Measurements from ENCODE around the gene ANKRD13C.

ANKRD13C gene

DNA sequence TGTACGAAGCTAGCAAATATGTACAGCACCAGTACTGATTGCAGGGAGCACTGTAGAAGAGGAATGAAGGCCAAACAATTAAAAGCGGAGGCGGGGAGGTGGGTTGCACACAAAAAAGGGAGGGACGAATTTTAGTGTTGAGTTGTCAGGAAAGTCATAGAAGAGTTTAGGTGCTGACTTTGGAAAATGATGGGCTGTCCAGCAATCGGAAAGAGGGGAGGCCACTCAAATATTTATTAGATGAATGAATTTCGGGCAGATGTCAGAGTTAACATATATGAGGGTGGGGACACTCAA is 537 bp upstream of the ANKRD13C start (continued):
- TF ChIP-seq, protein P1, sequence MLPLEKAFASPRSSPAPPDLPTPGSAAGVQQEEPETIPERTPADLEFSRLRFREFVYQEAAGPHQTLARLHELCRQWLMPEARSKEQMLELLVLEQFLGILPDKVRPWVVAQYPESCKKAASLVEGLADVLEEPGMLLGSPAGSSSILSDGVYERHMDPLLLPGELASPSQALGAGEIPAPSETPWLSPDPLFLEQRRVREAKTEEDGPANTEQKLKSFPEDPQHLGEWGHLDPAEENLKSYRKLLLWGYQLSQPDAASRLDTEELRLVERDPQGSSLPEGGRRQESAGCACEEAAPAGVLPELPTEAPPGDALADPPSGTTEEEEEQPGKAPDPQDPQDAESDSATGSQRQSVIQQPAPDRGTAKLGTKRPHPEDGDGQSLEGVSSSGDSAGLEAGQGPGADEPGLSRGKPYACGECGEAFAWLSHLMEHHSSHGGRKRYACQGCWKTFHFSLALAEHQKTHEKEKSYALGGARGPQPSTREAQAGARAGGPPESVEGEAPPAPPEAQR (tag by site-specific recombination; IDR thresholded peaks at IDR 0.05), result no peak
- TF ChIP-seq, protein P2, sequence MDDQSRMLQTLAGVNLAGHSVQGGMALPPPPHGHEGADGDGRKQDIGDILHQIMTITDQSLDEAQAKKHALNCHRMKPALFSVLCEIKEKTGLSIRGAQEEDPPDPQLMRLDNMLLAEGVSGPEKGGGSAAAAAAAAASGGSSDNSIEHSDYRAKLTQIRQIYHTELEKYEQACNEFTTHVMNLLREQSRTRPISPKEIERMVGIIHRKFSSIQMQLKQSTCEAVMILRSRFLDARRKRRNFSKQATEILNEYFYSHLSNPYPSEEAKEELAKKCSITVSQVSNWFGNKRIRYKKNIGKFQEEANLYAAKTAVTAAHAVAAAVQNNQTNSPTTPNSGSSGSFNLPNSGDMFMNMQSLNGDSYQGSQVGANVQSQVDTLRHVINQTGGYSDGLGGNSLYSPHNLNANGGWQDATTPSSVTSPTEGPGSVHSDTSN (CRISPR knock-in tag; IDR thresholded peaks at IDR 0.05), result no peak
- TF ChIP-seq ZNF518A (tag by site-specific recombination; conservative IDR thresholded peaks at IDR 0.05; ENCODE audit: low read depth), result peak; percentile 2; the same call in 1 of the 2 replicates
- no peak for TF ChIP-seq ZNF776 (tag by site-specific recombination; IDR thresholded peaks at IDR 0.05; ENCODE audit: borderline replicate concordance)
- peak; percentile 39 for TF ChIP-seq SETDB1 (IDR thresholded peaks at IDR 0.05; ENCODE audit: insufficient read length, low read length)
- TF ChIP-seq ZNF266 (tag by site-specific recombination; IDR thresholded peaks at IDR 0.05; ENCODE audit: low read depth), result no peak
- 0 out of 2 replicates have a peak, but pooled peaks have one; percentile 8 for TF ChIP-seq ZNF558 (tag by site-specific recombination; IDR thresholded peaks at IDR 0.05)
- TF ChIP-seq ZNF292 (tag by site-specific recombination; IDR thresholded peaks at IDR 0.05; ENCODE audit: borderline replicate concordance, low read depth), result no peak
- peak; percentile 72 for TF ChIP-seq ZNF133 (tag by site-specific recombination; IDR thresholded peaks at IDR 0.05)
- no peak for TF ChIP-seq ZNF354C (tag by site-specific recombination; IDR thresholded peaks at IDR 0.05; ENCODE audit: borderline replicate concordance, low read depth)
- TF ChIP-seq ZNF792 (tag by site-specific recombination; IDR thresholded peaks at IDR 0.05), result no peak
- no peak for TF ChIP-seq ZNF585B (tag by site-specific recombination; IDR thresholded peaks at IDR 0.05)
- TF ChIP-seq ZNF654 (tag by site-specific recombination; IDR thresholded peaks at IDR 0.05; ENCODE audit: low read depth), result no peak
- no peak for TF ChIP-seq YY1 (tag by site-specific recombination; IDR thresholded peaks at IDR 0.05)
- TF ChIP-seq ZNF561 (tag by site-specific recombination; IDR thresholded peaks at IDR 0.05; ENCODE audit: borderline replicate concordance), result no peak

DNA sequence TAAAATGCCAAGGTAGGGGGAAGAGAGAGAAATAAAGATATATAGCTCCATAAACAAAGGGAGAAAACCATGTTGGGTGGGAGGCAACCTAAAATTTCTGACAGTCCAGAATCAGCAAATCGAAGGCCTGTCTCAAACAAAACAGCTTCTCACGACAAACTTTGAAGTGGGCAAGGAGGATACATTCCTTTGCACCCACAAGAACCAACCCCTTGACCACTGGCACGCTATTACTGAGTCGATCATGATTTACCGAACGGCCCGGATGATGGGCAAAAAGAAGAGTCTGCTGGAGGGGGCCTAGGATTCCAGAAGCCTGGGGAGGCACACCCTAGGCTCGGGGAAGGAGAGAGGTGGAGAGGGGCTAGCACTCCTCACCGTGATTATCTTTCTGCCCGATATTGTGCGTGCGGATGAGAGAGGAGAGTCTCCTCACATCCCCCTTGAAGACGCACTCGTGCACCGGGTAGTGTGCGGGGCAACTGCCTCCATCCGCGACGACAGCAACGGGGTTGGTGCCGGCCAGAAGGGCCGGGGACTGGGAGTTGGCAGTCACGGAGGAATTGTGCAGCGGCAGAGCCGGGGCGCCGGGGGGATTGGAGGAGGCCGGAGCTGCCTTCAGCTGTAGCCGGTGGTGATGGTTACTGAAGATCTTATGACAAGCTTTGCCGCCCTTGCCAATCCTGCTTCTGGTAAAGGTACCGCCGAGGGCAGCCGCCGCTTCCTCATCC is 756 bp downstream of the ANKRD13C start:
- Histone ChIP-seq H3K36me3 (ENCODE audit: control insufficient read depth in 2 of 2, insufficient read depth in 1 of 2, low read length in 2 of 2) (peaks cover 0 to 6% of the 10 kb centered on the region in 2 experiments; a peak in 2 of 3 replicates), H3K4me3 (ENCODE audit: low read depth, low read length) (peak overlapping the region; percentile 76), H3K9me3 (ENCODE audit: control insufficient read depth, insufficient read depth, low read depth, low read length) (no peaks in the 10 kb centered on the region), H3K27ac (ENCODE audit: extremely low read depth, low read depth, low read length) (peak overlapping the region; percentile 81), H3K4me1 (ENCODE audit: control insufficient read depth, insufficient read depth, low read length) (no peaks in the 10 kb centered on the region; the same call in 1 of the 2 replicates)
- CTCF ChIA-PET, result interaction anchor here (0.7 to 1.7 kb wide), 2 partner anchors 43 to 155 kb away, joined by 3 to 4 read pairs; no protein-coding TSS in a partner anchor
- POLR2A ChIA-PET, result interaction anchor here (0.9 to 2.4 kb wide), 13 partner anchors 9 to 147 kb away, joined by 3 to 87 read pairs (median 6); partner anchors contain the start of genes CTH and SRSF11
- TF ChIP-seq ZEB2 (tag by site-specific recombination; IDR thresholded peaks at IDR 0.05), result no peak
- TF ChIP-seq ZBTB17 (tag by site-specific recombination; IDR thresholded peaks at IDR 0.05), result peak; percentile 28; the same call in 1 of the 2 replicates
- 0 out of 2 replicates have a peak, but pooled peaks have one; percentile 14 for TF ChIP-seq IKZF3 (tag by site-specific recombination; IDR thresholded peaks at IDR 0.05)
- no peak for TF ChIP-seq ZNF132 (tag by site-specific recombination; IDR thresholded peaks at IDR 0.05; ENCODE audit: borderline replicate concordance)
- TF ChIP-seq AEBP2 (tag by site-specific recombination; IDR thresholded peaks at IDR 0.05; ENCODE audit: borderline replicate concordance), result no peak
- TF ChIP-seq BCL11B (tag by site-specific recombination; IDR thresholded peaks at IDR 0.05; ENCODE audit: low read depth), result no peak
- TF ChIP-seq PATZ1 (tag by site-specific recombination; IDR thresholded peaks at IDR 0.05), result 0 out of 2 replicates have a peak, but pooled peaks have one; percentile 16
- TF ChIP-seq SP2 (tag by site-specific recombination; IDR thresholded peaks at IDR 0.05), result 0 out of 2 replicates have a peak, but pooled peaks have one; percentile 13
- peak; percentile 77 for TF ChIP-seq ZNF341 (tag by site-specific recombination; IDR thresholded peaks at IDR 0.05; ENCODE audit: low read depth)
- no peak for TF ChIP-seq ZNF701 (tag by site-specific recombination; IDR thresholded peaks at IDR 0.05)
